ENCODE measurements around the gene TCERG1L. TPM values are rescaled to one million over a fixed set of nuclear protein-coding genes. Genes with fewer than 3 reads are reported as not detected.

TCERG1L gene
- total RNA-seq, 1 experiment from 2014 or later = not detected

DNA sequence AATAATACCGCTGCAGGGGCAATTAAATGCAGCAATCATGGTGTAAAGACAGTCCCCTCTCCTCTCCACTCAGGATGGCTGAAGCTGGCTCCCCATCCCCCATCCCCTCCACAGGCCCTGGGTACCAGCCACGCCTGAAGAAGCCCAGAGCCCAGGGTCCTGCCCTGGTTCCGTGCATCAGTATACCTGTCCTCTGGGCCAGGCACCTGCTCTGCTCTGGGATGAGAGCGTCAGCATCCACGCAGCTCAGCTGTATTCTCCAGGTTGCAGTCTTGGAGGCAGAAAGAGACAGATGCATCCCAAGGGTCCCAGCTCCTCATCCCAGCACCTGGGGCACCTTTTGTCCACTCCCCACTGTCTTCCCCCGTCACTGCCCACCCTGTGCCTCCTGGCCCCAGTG is 233.8 kb downstream of the TCERG1L start:
- H3K27me3 ChIP-seq (ENCODE audit: control insufficient read depth, insufficient read depth, low read length) = no peaks in the 10 kb centered on the region
- no peaks in the 10 kb centered on the region for H3K4me1 ChIP-seq (ENCODE audit: control insufficient read depth, insufficient read depth, low read length)
- ChIA-PET POLR2A (interaction anchor here (0.6 kb wide), 1 partner anchor 12 kb away, joined by 3 read pairs; no protein-coding TSS in a partner anchor), CTCF (no interaction called here)
- H3K36me3 ChIP-seq (ENCODE audit: control insufficient read depth, insufficient read depth, low read length) = no peaks in the 10 kb centered on the region
- no peak for DNase-seq (ENCODE audit: low read depth, low spot score)
- intact Hi-C loops (cut with micrococcal nuclease; ENCODE audit: unreplicated experiment) = no loop called here
- no peak overlapping the region for H3K4me3 ChIP-seq (ENCODE audit: low read depth in 2 of 2, low read length in 2 of 2)
- no peak overlapping the region for H3K27ac ChIP-seq (ENCODE audit: low read length)
- TF ChIP-seq POLR2AphosphoS5 (IDR thresholded peaks at IDR 0.05; ENCODE audit: low read depth, low read length) = no peak
- no peak for TF ChIP-seq TCF7L2 (IDR thresholded peaks at IDR 0.05; ENCODE audit: low read depth, low read length)
- no peak for TF ChIP-seq SIN3A (IDR thresholded peaks at IDR 0.05; ENCODE audit: borderline replicate concordance, insufficient read depth, low read depth, low read length)
- TF ChIP-seq, protein P1, sequence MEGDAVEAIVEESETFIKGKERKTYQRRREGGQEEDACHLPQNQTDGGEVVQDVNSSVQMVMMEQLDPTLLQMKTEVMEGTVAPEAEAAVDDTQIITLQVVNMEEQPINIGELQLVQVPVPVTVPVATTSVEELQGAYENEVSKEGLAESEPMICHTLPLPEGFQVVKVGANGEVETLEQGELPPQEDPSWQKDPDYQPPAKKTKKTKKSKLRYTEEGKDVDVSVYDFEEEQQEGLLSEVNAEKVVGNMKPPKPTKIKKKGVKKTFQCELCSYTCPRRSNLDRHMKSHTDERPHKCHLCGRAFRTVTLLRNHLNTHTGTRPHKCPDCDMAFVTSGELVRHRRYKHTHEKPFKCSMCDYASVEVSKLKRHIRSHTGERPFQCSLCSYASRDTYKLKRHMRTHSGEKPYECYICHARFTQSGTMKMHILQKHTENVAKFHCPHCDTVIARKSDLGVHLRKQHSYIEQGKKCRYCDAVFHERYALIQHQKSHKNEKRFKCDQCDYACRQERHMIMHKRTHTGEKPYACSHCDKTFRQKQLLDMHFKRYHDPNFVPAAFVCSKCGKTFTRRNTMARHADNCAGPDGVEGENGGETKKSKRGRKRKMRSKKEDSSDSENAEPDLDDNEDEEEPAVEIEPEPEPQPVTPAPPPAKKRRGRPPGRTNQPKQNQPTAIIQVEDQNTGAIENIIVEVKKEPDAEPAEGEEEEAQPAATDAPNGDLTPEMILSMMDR (IDR thresholded peaks at IDR 0.05) = no peak
- TF ChIP-seq, protein P2, sequence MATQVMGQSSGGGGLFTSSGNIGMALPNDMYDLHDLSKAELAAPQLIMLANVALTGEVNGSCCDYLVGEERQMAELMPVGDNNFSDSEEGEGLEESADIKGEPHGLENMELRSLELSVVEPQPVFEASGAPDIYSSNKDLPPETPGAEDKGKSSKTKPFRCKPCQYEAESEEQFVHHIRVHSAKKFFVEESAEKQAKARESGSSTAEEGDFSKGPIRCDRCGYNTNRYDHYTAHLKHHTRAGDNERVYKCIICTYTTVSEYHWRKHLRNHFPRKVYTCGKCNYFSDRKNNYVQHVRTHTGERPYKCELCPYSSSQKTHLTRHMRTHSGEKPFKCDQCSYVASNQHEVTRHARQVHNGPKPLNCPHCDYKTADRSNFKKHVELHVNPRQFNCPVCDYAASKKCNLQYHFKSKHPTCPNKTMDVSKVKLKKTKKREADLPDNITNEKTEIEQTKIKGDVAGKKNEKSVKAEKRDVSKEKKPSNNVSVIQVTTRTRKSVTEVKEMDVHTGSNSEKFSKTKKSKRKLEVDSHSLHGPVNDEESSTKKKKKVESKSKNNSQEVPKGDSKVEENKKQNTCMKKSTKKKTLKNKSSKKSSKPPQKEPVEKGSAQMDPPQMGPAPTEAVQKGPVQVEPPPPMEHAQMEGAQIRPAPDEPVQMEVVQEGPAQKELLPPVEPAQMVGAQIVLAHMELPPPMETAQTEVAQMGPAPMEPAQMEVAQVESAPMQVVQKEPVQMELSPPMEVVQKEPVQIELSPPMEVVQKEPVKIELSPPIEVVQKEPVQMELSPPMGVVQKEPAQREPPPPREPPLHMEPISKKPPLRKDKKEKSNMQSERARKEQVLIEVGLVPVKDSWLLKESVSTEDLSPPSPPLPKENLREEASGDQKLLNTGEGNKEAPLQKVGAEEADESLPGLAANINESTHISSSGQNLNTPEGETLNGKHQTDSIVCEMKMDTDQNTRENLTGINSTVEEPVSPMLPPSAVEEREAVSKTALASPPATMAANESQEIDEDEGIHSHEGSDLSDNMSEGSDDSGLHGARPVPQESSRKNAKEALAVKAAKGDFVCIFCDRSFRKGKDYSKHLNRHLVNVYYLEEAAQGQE (IDR thresholded peaks at IDR 0.05; ENCODE audit: insufficient read depth in 1 of 2, low read depth in 2 of 2, low read length in 1 of 2) = no peak
- BruUV-seq (replicated peaks) = no TSS peak
- no peak for ATAC-seq
- no peaks in the 10 kb centered on the region for H3K9me3 ChIP-seq (ENCODE audit: control insufficient read depth, insufficient read depth, low read depth, low read length)
- in situ Hi-C loops (cut with HindIII; ENCODE audit: low pct_unique_long_range_greater_than_20kb, low sequenced_read_pairs) = no loop called here

DNA sequence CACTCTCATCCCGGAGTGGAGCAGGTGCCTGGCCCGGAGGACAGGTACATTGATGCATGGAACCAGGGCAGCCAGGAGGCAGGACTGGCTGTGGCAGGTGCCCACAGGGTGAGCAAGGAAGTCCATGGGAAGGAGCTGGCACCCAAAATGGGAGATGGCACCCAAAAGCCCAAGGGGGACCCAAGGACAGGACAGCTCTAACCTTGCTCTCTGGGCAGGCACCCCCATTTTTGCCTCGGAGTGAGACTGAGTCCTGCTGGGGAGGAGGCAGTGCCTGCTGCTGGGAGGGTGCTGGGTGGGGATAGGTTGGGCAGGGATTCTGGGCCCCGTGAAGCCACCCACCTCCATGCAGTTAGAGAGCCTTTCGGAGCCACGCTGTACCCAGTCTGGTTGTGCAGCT is 234.5 kb downstream of the TCERG1L start:
- H3K9me3 ChIP-seq (ENCODE audit: control insufficient read depth, insufficient read depth, low read depth, low read length) = no peaks in the 10 kb centered on the region
- H3K36me3 ChIP-seq (ENCODE audit: control insufficient read depth, insufficient read depth, low read length) = no peaks in the 10 kb centered on the region
- TF ChIP-seq POLR2AphosphoS5 (IDR thresholded peaks at IDR 0.05; ENCODE audit: low read depth, low read length) (no peak), TCF7L2 (IDR thresholded peaks at IDR 0.05; ENCODE audit: low read depth, low read length) (no peak), SIN3A (IDR thresholded peaks at IDR 0.05; ENCODE audit: borderline replicate concordance, insufficient read depth, low read depth, low read length) (no peak)
- TF ChIP-seq, protein P2 (IDR thresholded peaks at IDR 0.05; ENCODE audit: insufficient read depth in 1 of 2, low read depth in 2 of 2, low read length in 1 of 2) = no peak
- TF ChIP-seq, protein P1 (IDR thresholded peaks at IDR 0.05) = no peak
- no TSS peak for BruUV-seq (replicated peaks)
- in situ Hi-C loops (cut with HindIII; ENCODE audit: low pct_unique_long_range_greater_than_20kb, low sequenced_read_pairs) = no loop called here
- ChIA-PET CTCF (no interaction called here), POLR2A (no interaction called here)
- no peaks in the 10 kb centered on the region for H3K4me1 ChIP-seq (ENCODE audit: control insufficient read depth, insufficient read depth, low read length)
- H3K27me3 ChIP-seq (ENCODE audit: control insufficient read depth, insufficient read depth, low read length) = no peaks in the 10 kb centered on the region
- DNase-seq (ENCODE audit: low read depth, low spot score) (no peak), ATAC-seq (no peak)
- intact Hi-C loops (cut with micrococcal nuclease; ENCODE audit: unreplicated experiment) = no loop called here
- no peak overlapping the region for H3K27ac ChIP-seq (ENCODE audit: low read length)
- H3K4me3 ChIP-seq (ENCODE audit: low read depth in 2 of 2, low read length in 2 of 2) = no peak overlapping the region

Measured in Panc1 (cell line).